ENCODE measurements around the gene ARID3A. TPM values are rescaled to one million over a fixed set of nuclear protein-coding genes. Genes with fewer than 3 reads are reported as not detected.

The ARID3A gene
- total and polyA plus RNA-seq, 7 experiments from 2014 or later = 0.57 to 33.1 (median 8.6) TPM

DNA sequence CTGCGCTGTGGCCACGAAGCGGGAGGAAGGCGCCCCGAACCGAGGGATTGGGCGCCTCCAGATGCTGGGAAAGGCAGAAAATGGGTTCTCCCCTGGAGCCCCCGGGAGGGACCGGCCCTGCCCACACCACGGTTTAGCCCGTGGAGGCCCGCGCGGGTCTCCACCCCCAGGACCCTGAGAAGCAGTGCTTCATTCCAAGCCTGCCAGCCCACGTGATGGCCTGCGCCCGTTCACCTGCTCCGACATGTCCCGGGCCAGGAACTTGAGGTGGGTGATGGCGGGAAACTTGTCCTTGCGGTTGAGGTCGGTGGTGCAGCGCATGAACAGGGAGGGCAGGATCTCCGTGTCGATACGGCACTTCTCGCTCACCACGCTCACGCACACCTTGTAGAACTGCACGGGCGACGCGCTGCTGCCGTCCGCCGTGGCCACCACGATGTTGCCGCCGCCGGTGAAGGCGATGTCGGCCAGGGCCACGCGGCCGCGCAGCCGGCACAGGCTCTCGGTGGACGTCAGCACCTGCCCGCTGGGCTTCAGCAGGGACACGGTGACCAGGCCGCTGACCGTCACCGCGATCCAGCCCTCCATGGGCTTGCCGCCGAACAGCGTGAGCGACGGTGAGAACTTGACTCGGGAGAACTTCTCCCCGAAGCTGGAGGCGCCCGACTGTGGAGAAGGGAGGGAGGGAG, 40.2 kb upstream of the ARID3A start:
- Mint-ChIP-seq H3K27ac (no peak overlapping the region), H3K4me3 (no peak overlapping the region), H3K4me1 (peaks cover 0 to 16% (median 9%) of the 10 kb centered on the region in 7 donors), H3K36me3 (peaks cover 0 to 12% (median 4%) of the 10 kb centered on the region in 5 donors), H3K9me3 (peaks cover 0 to 1% (median 0%) of the 10 kb centered on the region in 11 donors), H3K27me3 (no peaks in the 10 kb centered on the region)
- intact Hi-C loops (cut with micrococcal nuclease) = no loop called here
- Histone ChIP-seq H3K4me1 (ENCODE audit: control insufficient read depth in 2 of 2, insufficient read depth in 2 of 2, low read length in 2 of 2) (no peaks in the 10 kb centered on the region), H3K27me3 (ENCODE audit: control insufficient read depth in 2 of 2, insufficient read depth in 2 of 2, low read length in 2 of 2) (no peaks in the 10 kb centered on the region), H3K27ac (ENCODE audit: low read depth, low read length) (no peak overlapping the region), H3K4me3 (ENCODE audit: low read length) (no peak overlapping the region), H3K9me3 (ENCODE audit: control insufficient read depth in 2 of 3, low read length in 3 of 3) (no peaks in the 10 kb centered on the region), H3K36me3 (ENCODE audit: control insufficient read depth in 2 of 3, insufficient read depth in 3 of 3, low read length in 3 of 3) (peaks cover 0 to 94% (median 5%) of the 10 kb centered on the region in 3 experiments)
- no peak for DNase-seq
- ChIA-PET POLR2A (interaction anchor here (1.5 kb wide), 1 partner anchor 22 kb away, joined by 6 read pairs; no protein-coding TSS in a partner anchor), CTCF (no interaction called here)
- no peak for ATAC-seq

DNA sequence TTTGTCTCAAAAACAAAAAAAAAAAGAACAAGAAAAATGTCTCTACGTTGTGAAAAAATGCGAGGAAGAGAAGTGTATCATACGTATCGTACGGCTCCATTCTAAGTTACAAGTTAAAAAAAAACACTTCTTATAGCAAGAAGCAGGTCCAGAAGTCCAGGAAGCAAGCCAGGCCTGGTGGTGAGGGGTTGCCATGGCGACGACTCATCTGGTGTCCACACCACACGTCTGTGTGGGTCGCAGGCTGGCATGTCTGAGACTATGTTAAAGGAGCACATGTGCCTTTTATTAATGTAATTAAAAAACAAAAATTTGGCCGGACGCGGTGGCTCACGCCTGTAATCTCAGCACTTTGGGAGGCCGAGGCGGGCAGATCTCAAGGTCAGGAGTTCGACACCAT, 38.8 kb upstream of the ARID3A start:
- ChIA-PET CTCF (no interaction called here), POLR2A (interaction anchor here (0.7 to 1.5 kb wide), 2 partner anchors 23 to 1590 kb away, joined by 4 to 6 read pairs; no protein-coding TSS in a partner anchor)
- Mint-ChIP-seq H3K27ac (peak overlapping the region in 1 of 9 donors; percentile 75), H3K27me3 (no peaks in the 10 kb centered on the region), H3K9me3 (no peaks in the 10 kb centered on the region), H3K36me3 (peaks cover 0 to 5% (median 0%) of the 10 kb centered on the region in 5 donors), H3K4me1 (peaks cover 3 to 23% (median 15%) of the 10 kb centered on the region in 7 donors), H3K4me3 (no peak overlapping the region)
- Histone ChIP-seq H3K9me3 (ENCODE audit: control insufficient read depth in 2 of 3, low read length in 3 of 3) (no peaks in the 10 kb centered on the region), H3K4me1 (ENCODE audit: control insufficient read depth in 2 of 2, insufficient read depth in 2 of 2, low read length in 2 of 2) (peaks cover under 1 to 2% of the 10 kb centered on the region in 2 donors), H3K36me3 (ENCODE audit: control insufficient read depth in 2 of 3, insufficient read depth in 3 of 3, low read length in 3 of 3) (peaks cover 0 to 81% (median 5%) of the 10 kb centered on the region in 3 experiments), H3K4me3 (ENCODE audit: low read length) (no peak overlapping the region), H3K27me3 (ENCODE audit: control insufficient read depth in 2 of 2, insufficient read depth in 2 of 2, low read length in 2 of 2) (no peaks in the 10 kb centered on the region), H3K27ac (ENCODE audit: low read depth, low read length) (no peak overlapping the region)
- intact Hi-C loops (cut with micrococcal nuclease) = no loop called here
- ATAC-seq (no peak), DNase-seq (no peak)

DNA sequence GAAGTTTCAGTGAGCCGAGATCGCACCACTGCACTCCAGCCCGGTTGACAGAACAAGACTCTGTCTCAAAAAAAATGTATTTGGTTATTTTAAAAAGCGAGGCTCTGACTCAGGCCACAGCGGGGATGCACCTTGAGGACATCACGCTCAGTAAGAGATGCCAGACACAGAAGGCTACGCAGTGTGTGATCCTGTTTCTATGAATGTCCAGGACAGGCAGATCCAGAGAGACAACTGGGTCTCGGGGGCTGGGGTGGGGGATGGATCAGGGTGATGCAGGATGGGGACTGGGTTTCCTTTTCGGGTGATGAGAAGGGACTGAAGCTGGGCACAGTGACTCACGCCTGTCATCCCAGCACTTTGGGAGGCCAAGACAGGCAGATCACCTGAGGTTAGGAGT, 38.2 kb upstream of the ARID3A start:
- peaks cover 0 to 5% (median 0%) of the 10 kb centered on the region in 5 donors for H3K36me3 Mint-ChIP-seq
- no peaks in the 10 kb centered on the region for H3K27me3 Mint-ChIP-seq
- Histone ChIP-seq H3K9me3 (ENCODE audit: control insufficient read depth in 2 of 3, low read length in 3 of 3) (no peaks in the 10 kb centered on the region), H3K4me3 (ENCODE audit: low read length) (no peak overlapping the region), H3K27ac (ENCODE audit: low read depth, low read length) (no peak overlapping the region), H3K4me1 (ENCODE audit: control insufficient read depth in 2 of 2, insufficient read depth in 2 of 2, low read length in 2 of 2) (peaks cover 3 to 5% of the 10 kb centered on the region in 2 donors), H3K27me3 (ENCODE audit: control insufficient read depth in 2 of 2, insufficient read depth in 2 of 2, low read length in 2 of 2) (no peaks in the 10 kb centered on the region), H3K36me3 (ENCODE audit: control insufficient read depth in 2 of 3, insufficient read depth in 3 of 3, low read length in 3 of 3) (peaks cover 0 to 75% (median 5%) of the 10 kb centered on the region in 3 experiments)
- CTCF ChIA-PET = interaction anchor here (0.6 kb wide), 1 partner anchor 59 kb away, joined by 4 read pairs; no protein-coding TSS in a partner anchor
- DNase-seq (no peak), ATAC-seq (no peak)
- H3K27ac Mint-ChIP-seq = peak overlapping the region in 3 of 9 donors; percentile 49 to 75 (median 53)
- H3K4me1 Mint-ChIP-seq = peaks cover 3 to 25% (median 15%) of the 10 kb centered on the region in 7 donors
- no peak overlapping the region for H3K4me3 Mint-ChIP-seq
- intact Hi-C loops (cut with micrococcal nuclease) = no loop called here
- no peaks in the 10 kb centered on the region for H3K9me3 Mint-ChIP-seq
- POLR2A ChIA-PET = interaction anchor here (1.5 kb wide), 1 partner anchor 24 kb away, joined by 6 read pairs; no protein-coding TSS in a partner anchor

DNA sequence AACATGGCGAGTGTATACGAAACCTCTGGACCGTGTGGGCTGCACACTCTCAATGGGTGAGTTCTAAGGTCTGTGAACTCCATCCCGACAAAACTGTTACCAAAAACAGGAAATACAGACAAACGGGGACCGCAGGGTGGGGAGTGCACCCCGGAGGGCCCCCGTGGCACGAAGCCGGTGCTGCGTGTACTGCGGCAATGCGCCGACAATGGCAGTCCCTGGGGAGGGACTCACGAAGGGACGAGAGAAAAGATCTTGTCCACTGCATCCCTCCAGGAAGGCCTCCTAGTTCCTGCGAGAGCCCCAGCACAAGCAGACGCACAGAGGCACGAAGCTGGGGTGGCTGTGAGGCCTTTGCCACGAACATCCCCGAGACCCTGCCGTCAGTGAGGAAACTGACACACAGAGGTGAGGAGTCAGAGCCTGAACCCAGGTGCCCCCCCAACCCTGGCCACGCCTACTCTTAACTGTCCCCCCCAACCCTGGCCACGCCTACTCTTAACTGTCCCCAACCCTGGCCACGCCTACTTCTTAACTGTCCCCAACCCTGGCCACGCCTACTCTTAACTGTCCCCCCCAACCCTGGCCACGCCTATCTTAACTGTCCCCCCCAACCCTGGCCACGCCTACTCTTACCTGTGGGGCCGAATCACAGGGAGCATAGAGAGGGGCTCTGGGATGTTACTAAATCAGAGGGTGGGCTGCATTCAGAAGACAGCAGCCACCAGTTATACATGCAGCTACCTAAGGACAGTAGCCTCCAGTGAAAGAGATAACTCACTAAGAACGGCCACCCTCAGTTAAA, 37.1 kb upstream of the ARID3A start:
- POLR2A ChIA-PET = no interaction called here
- CTCF ChIA-PET = interaction anchor here (0.5 kb wide), 1 partner anchor 702 kb away, joined by 3 read pairs; no protein-coding TSS in a partner anchor

DNA sequence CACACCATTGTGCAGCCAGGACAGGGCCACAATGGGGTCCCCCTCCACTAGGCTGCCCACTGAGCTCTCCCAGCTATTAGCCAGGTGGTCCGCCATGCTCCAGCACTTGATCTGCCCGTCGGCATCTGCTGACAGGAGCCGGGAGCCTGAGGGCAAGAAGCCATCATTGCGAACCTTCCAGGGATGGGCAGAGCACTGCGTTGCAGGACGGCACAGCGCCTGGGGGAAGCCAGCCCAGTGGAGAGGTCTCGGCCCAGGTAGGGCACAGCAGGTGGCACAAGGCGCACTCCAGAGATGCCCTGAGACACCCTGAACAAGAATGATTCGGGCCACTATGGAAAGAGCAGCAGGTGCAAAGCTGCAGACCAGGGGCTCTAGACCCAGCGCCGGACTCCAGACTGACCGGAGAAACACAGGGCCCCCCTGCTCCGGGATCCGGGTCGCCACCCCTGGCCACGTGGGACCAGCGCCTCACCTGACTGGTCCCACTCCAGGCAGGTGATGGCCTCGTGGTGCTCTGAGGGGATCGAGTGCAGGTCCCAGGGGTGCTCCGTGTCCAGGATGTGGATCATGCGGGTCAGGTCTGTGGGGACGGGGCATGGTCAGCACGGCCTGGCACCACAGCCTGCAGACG, 36.1 kb upstream of the ARID3A start:
- Histone ChIP-seq H3K4me3 (ENCODE audit: low read length) (no peak overlapping the region), H3K9me3 (ENCODE audit: control insufficient read depth in 2 of 3, low read length in 3 of 3) (no peaks in the 10 kb centered on the region), H3K27me3 (ENCODE audit: control insufficient read depth in 2 of 2, insufficient read depth in 2 of 2, low read length in 2 of 2) (no peaks in the 10 kb centered on the region), H3K36me3 (ENCODE audit: control insufficient read depth in 2 of 3, insufficient read depth in 3 of 3, low read length in 3 of 3) (peaks cover 0 to 53% (median 5%) of the 10 kb centered on the region in 3 experiments), H3K4me1 (ENCODE audit: control insufficient read depth in 2 of 2, insufficient read depth in 2 of 2, low read length in 2 of 2) (peaks cover 3 to 5% of the 10 kb centered on the region in 2 donors), H3K27ac (ENCODE audit: low read depth, low read length) (no peak overlapping the region)
- H3K36me3 Mint-ChIP-seq = peaks cover 0 to 5% (median 0%) of the 10 kb centered on the region in 5 donors
- peak overlapping the region in 3 of 10 donors; percentile 25 to 96 (median 74) for H3K4me3 Mint-ChIP-seq
- ChIA-PET CTCF (interaction anchor here (1.5 kb wide), 1 partner anchor 26 kb away, joined by 3 read pairs; no protein-coding TSS in a partner anchor), POLR2A (interaction anchor here (0.9 kb wide), 1 partner anchor 18 kb away, joined by 3 read pairs; no protein-coding TSS in a partner anchor)
- peaks cover 4 to 37% (median 25%) of the 10 kb centered on the region in 7 donors for H3K4me1 Mint-ChIP-seq
- H3K27ac Mint-ChIP-seq = peak overlapping the region in 3 of 9 donors; percentile 75 to 86 (median 82)
- DNase-seq = no peak
- peaks cover 0 to 8% (median 0%) of the 10 kb centered on the region in 11 donors for H3K9me3 Mint-ChIP-seq
- no peak for ATAC-seq
- intact Hi-C loops (cut with micrococcal nuclease) = no loop called here
- peaks cover 0 to 4% (median 0%) of the 10 kb centered on the region in 5 donors for H3K27me3 Mint-ChIP-seq

More for the DNA sequence above, 37.1 kb upstream of the ARID3A start:
- peak overlapping the region; percentile 12 for H3K27ac ChIP-seq (ENCODE audit: low read depth, low read length)
- Mint-ChIP-seq H3K9me3 (peaks cover 0 to 8% (median 0%) of the 10 kb centered on the region in 11 donors), H3K4me1 (peaks cover 4 to 34% (median 22%) of the 10 kb centered on the region in 7 donors), H3K27me3 (peaks cover 0 to 4% (median 0%) of the 10 kb centered on the region in 5 donors), H3K27ac (peak overlapping the region in 5 of 9 donors; percentile 43 to 85 (median 70)), H3K36me3 (peaks cover 0 to 5% (median 0%) of the 10 kb centered on the region in 5 donors), H3K4me3 (peak overlapping the region in 6 of 10 donors; percentile 19 to 70 (median 44))
- peaks cover 0 to 63% (median 5%) of the 10 kb centered on the region in 3 experiments for H3K36me3 ChIP-seq (ENCODE audit: control insufficient read depth in 2 of 3, insufficient read depth in 3 of 3, low read length in 3 of 3)
- H3K9me3 ChIP-seq (ENCODE audit: control insufficient read depth in 2 of 3, low read length in 3 of 3) = no peaks in the 10 kb centered on the region
- no peaks in the 10 kb centered on the region for H3K27me3 ChIP-seq (ENCODE audit: control insufficient read depth in 2 of 2, insufficient read depth in 2 of 2, low read length in 2 of 2)
- intact Hi-C loops (cut with micrococcal nuclease) = no loop called here
- peak in 1 of 9 donors; percentile 40 for DNase-seq
- ATAC-seq = peak; percentile 39
- no peak overlapping the region for H3K4me3 ChIP-seq (ENCODE audit: low read length)
- peaks cover 3 to 5% of the 10 kb centered on the region in 2 donors for H3K4me1 ChIP-seq (ENCODE audit: control insufficient read depth in 2 of 2, insufficient read depth in 2 of 2, low read length in 2 of 2)

DNA sequence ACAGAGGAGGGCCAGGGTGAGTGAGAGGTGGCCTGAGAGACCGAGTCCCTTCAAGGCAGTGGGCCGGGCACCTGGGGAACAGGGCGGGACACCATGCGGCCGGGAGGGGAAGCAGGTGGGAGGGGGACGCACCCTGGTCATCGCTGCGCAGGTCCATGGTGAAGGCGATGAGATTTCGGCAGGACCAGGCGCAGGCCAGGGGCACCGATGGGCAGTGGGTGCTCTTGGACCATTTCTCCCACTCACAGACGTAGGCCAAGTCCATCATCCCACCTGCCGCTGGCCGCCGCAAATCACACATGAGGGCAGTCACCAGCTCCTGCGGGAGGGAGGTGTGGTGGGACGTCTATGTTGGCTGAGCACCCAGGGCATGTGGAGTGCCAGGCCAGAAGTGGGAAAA, 35.0 kb upstream of the ARID3A start:
- H3K27ac Mint-ChIP-seq = peak overlapping the region in 7 of 9 donors; percentile 14 to 86 (median 67)
- POLR2A ChIA-PET = interaction anchor here (0.9 kb wide), 1 partner anchor 17 kb away, joined by 3 read pairs; no protein-coding TSS in a partner anchor
- no peak for DNase-seq

More for the DNA sequence above, 35.0 kb upstream of the ARID3A start:
- intact Hi-C loops (cut with micrococcal nuclease) = no loop called here
- no peaks in the 10 kb centered on the region for H3K9me3 ChIP-seq (ENCODE audit: control insufficient read depth in 2 of 3, low read length in 3 of 3)
- H3K27me3 ChIP-seq (ENCODE audit: control insufficient read depth in 2 of 2, insufficient read depth in 2 of 2, low read length in 2 of 2) = no peaks in the 10 kb centered on the region
- H3K4me1 ChIP-seq (ENCODE audit: control insufficient read depth in 2 of 2, insufficient read depth in 2 of 2, low read length in 2 of 2) = peaks cover 3 to 5% of the 10 kb centered on the region in 2 donors
- CTCF ChIA-PET = interaction anchor here (1.5 kb wide), 1 partner anchor 27 kb away, joined by 3 read pairs; no protein-coding TSS in a partner anchor
- H3K9me3 Mint-ChIP-seq = peaks cover 0 to 8% (median 0%) of the 10 kb centered on the region in 11 donors
- ATAC-seq = no peak
- no peak overlapping the region for H3K4me3 ChIP-seq (ENCODE audit: low read length)
- peaks cover 0 to 4% (median 0%) of the 10 kb centered on the region in 5 donors for H3K27me3 Mint-ChIP-seq
- H3K36me3 Mint-ChIP-seq = peaks cover 0 to 5% (median 0%) of the 10 kb centered on the region in 5 donors
- peak overlapping the region; percentile 36 to 96 (median 68) for H3K4me3 Mint-ChIP-seq
- peak overlapping the region; percentile 18 for H3K27ac ChIP-seq (ENCODE audit: low read depth, low read length)
- peaks cover 0 to 44% (median 5%) of the 10 kb centered on the region in 3 experiments for H3K36me3 ChIP-seq (ENCODE audit: control insufficient read depth in 2 of 3, insufficient read depth in 3 of 3, low read length in 3 of 3)
- peaks cover 4 to 42% (median 29%) of the 10 kb centered on the region in 7 donors for H3K4me1 Mint-ChIP-seq
